Panc1 (cell line): Measurements from ENCODE around the gene GFM1. TPM values are rescaled to one million over a fixed set of nuclear protein-coding genes. Genes with fewer than 3 reads are reported as not detected.

Experiments used
- ATAC-seq: fragments of 200-7000 bp; cut with Tn5 transposase; 2 replicates; pipeline ENCODE4 v1.9.1; 2020; ENCODE audit warnings: mild to moderate bottlenecking, moderate library complexity
- BruUV-seq: library from RNA; stranded (reverse); fragments of 400-500 nt; replicated peaks from 2 replicates; lab custom pipeline; 2021; lab: Mats Ljungman, UMichigan
- CTCF ChIA-PET: fragments of 300-600 bp; sonication (Branson Sonifier 250); formaldehyde crosslinking; loops from one replicate; lab custom pipeline; 2022; ENCODE audit warnings: antibody characterized with exemption; lab: Charles Lee
- POLR2A ChIA-PET: fragments of 300-600 bp; sonication (Branson Sonifier 250); formaldehyde crosslinking; loops from one replicate; lab custom pipeline; 2022; ENCODE audit warnings: antibody characterized with exemption; lab: Charles Lee
- DNase-seq: peaks from one replicate; pipeline ENCODE4 v3.0.0-alpha.2; 2010; ENCODE audit warnings: low read depth, low spot score
- H3K27ac ChIP-seq: 2 replicates; pipeline ENCODE4 v1.5.1; 2011; ENCODE audit warnings: mild to moderate bottlenecking, low read length, inconsistent platforms
- H3K27me3 ChIP-seq: fragments of 200-500 bp; sonication (Bioruptor generic); 2 replicates; pipeline ENCODE4 v1.6.0; 2014; ENCODE audit warnings: low read length, inconsistent platforms; ENCODE audit not compliant: control insufficient read depth, insufficient read depth
- H3K36me3 ChIP-seq: fragments of 200-500 bp; sonication (Bioruptor generic); 2 replicates; pipeline ENCODE4 v1.5.1; 2014; ENCODE audit warnings: inconsistent platforms, mild to moderate bottlenecking, low read length, moderate library complexity; ENCODE audit not compliant: control insufficient read depth, insufficient read depth
- H3K4me1 ChIP-seq: 2 replicates; pipeline ENCODE4 v1.5.1; 2011; ENCODE audit warnings: inconsistent platforms, mild to moderate bottlenecking, low read length, moderate library complexity; ENCODE audit not compliant: control insufficient read depth, insufficient read depth
- H3K4me3 ChIP-seq, 2 experiments: 2 replicates each; pipeline ENCODE4 v1.5.1; 2011 to 2012; ENCODE audit warnings: low read depth in 2 of 2, low read length in 2 of 2, mild to moderate bottlenecking in 2 of 2, inconsistent platforms in 1 of 2, moderate library complexity in 1 of 2
- H3K9me3 ChIP-seq: fragments of 200-500 bp; sonication (Bioruptor generic); 2 replicates; pipeline ENCODE4 v1.5.1; 2014; ENCODE audit warnings: low read depth, mild to moderate bottlenecking, inconsistent platforms, low read length, moderate library complexity; ENCODE audit not compliant: control insufficient read depth, insufficient read depth
- POLR2AphosphoS5 ChIP-seq: IDR thresholded peaks from 2 replicates; pipeline ENCODE4 v1.6.1; 2012; ENCODE audit warnings: mild to moderate bottlenecking, low read depth, low read length, moderate library complexity
- REST ChIP-seq, 2 experiments: IDR thresholded peaks; 2 replicates each; pipeline ENCODE4 v1.6.1; 2011 to 2012; ENCODE audit warnings: low read depth in 2 of 2, control low read depth in 1 of 2, low read length in 1 of 2, mild to moderate bottlenecking in 1 of 2, moderate library complexity in 1 of 2; ENCODE audit not compliant: insufficient read depth in 1 of 2
- SIN3A ChIP-seq: IDR thresholded peaks from 2 replicates; pipeline ENCODE4 v1.6.1; 2012; ENCODE audit warnings: low read depth, mild to moderate bottlenecking, low read length, moderate library complexity, borderline replicate concordance; ENCODE audit not compliant: insufficient read depth
- TCF7L2 ChIP-seq: IDR thresholded peaks from 2 replicates; pipeline ENCODE4 v1.6.1; 2011; ENCODE audit warnings: mild to moderate bottlenecking, low read depth, low read length, inconsistent platforms
- in situ Hi-C: cut with HindIII; loops from 2 replicates; pipeline ENCODE4 v1.10.0; 2016; ENCODE audit warnings: low sequenced_read_pairs, low pct_unique_long_range_greater_than_20kb
- intact Hi-C: fragments of 100-400 bp; cut with micrococcal nuclease; formaldehyde crosslinking; loops from one replicate; pipeline ENCODE4 v1.10.0; 2022; ENCODE audit not compliant: unreplicated experiment
- total RNA-seq: library from RNA; stranded (reverse); gene quantifications from one replicate; pipeline ENCODE4 v1.2.1, GENCODE V29; 2021; ENCODE audit not compliant: unreplicated experiment
- TF ChIP-seq, protein P1 (sequence below): fragments of 450-650 bp; IDR thresholded peaks from 2 replicates; pipeline ENCODE4 v1.5.1; 2017; ENCODE audit warnings: mild to moderate bottlenecking

The GFM1 gene
- total RNA-seq, 1 experiment from 2014 or later: 59.3 TPM

GRCh38 chr3:158659454-158660237 lies 15.3 kb downstream of the GFM1 start:
- CTCF ChIA-PET: interaction anchor here (0.7 to 3.4 kb wide), 6 partner anchors 13 to 135 kb away, joined by 3 to 19 read pairs (median 4); partner anchors contain the start of genes GFM1 and LXN
- DNase-seq: peak; percentile 46
- 0 out of 2 replicates have a peak, but pooled peaks have one; percentile 24 for TF ChIP-seq POLR2AphosphoS5
- no peak for TF ChIP-seq SIN3A
- TF ChIP-seq, protein P1, sequence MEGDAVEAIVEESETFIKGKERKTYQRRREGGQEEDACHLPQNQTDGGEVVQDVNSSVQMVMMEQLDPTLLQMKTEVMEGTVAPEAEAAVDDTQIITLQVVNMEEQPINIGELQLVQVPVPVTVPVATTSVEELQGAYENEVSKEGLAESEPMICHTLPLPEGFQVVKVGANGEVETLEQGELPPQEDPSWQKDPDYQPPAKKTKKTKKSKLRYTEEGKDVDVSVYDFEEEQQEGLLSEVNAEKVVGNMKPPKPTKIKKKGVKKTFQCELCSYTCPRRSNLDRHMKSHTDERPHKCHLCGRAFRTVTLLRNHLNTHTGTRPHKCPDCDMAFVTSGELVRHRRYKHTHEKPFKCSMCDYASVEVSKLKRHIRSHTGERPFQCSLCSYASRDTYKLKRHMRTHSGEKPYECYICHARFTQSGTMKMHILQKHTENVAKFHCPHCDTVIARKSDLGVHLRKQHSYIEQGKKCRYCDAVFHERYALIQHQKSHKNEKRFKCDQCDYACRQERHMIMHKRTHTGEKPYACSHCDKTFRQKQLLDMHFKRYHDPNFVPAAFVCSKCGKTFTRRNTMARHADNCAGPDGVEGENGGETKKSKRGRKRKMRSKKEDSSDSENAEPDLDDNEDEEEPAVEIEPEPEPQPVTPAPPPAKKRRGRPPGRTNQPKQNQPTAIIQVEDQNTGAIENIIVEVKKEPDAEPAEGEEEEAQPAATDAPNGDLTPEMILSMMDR: peak; percentile 88
- no peak for TF ChIP-seq REST (IDR thresholded peaks at IDR 0.05; ENCODE audit: insufficient read depth in 1 of 2, low read depth in 2 of 2, low read length in 1 of 2)
- TF ChIP-seq TCF7L2: no peak
- peak overlapping the region; percentile 65 for H3K27ac ChIP-seq
- in situ Hi-C loops: no loop called here
- H3K4me1 ChIP-seq: peaks cover 27% of the 10 kb centered on the region
- POLR2A ChIA-PET: interaction anchor here (0.6 to 0.8 kb wide), 3 partner anchors 9 to 1016 kb away, joined by 3 to 8 read pairs (median 4); no protein-coding TSS in a partner anchor
- peaks cover 63% of the 10 kb centered on the region for H3K36me3 ChIP-seq
- peak; percentile 79 for ATAC-seq
- H3K9me3 ChIP-seq: no peaks in the 10 kb centered on the region
- no TSS peak for BruUV-seq
- intact Hi-C loops: loop anchor here (1.0 kb wide), 1 partner anchor 129 kb away; no protein-coding TSS in a partner anchor
- H3K27me3 ChIP-seq: no peaks in the 10 kb centered on the region
- no peak overlapping the region for H3K4me3 ChIP-seq

DNA sequence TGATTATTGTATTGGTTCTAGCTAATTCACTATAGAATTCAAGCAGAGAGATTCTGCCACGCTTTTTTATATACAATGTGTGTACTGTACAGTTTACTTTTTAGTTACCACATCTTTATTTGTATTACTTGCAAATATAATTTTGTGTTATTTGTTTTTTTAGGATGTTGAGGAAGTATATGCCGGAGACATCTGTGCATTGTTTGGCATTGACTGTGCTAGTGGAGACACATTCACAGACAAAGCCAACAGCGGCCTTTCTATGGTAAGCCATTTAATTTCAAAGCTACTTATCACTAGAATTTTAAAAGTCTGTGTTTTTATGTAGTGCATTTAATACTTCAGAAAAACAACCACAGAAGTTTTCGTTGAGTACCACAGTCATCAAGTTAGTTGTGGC lies 16.4 kb downstream of the GFM1 start:
- no peaks in the 10 kb centered on the region for H3K27me3 ChIP-seq
- H3K4me3 ChIP-seq: no peak overlapping the region
- no peak for ATAC-seq
- H3K4me1 ChIP-seq: peaks cover 37% of the 10 kb centered on the region
- in situ Hi-C loops (no loop called here), intact Hi-C loops (no loop called here)
- H3K27ac ChIP-seq: peak overlapping the region; percentile 53
- no peak for DNase-seq
- no peaks in the 10 kb centered on the region for H3K9me3 ChIP-seq
- POLR2A ChIA-PET: interaction anchor here (0.5 to 1.0 kb wide), 2 partner anchors 58 to 542 kb away, joined by 3 read pairs; no protein-coding TSS in a partner anchor
- no TSS peak for BruUV-seq
- TF ChIP-seq SIN3A (no peak), REST (IDR thresholded peaks at IDR 0.05; ENCODE audit: insufficient read depth in 1 of 2, low read depth in 2 of 2, low read length in 1 of 2) (no peak), TCF7L2 (no peak), POLR2AphosphoS5 (no peak)
- TF ChIP-seq, protein P1: no peak
- H3K36me3 ChIP-seq: peaks cover 67% of the 10 kb centered on the region
- CTCF ChIA-PET: interaction anchor here (0.6 to 3.4 kb wide), 4 partner anchors 41 to 129 kb away, joined by 4 to 19 read pairs (median 6); no protein-coding TSS in a partner anchor
